NCI-H526 (cell line): Measurements from ENCODE around the gene SLC25A34.

Experiments used
- DNase-seq, 2 experiments: peaks; one replicate each; lab custom pipeline; 2025; lab: John Stamatoyannopoulos, UW

Gene SLC25A34

GRCh38 chr1:15714406-15715136, 21.5 kb upstream of the SLC25A34 start:
- DNase-seq, result no peak

DNA sequence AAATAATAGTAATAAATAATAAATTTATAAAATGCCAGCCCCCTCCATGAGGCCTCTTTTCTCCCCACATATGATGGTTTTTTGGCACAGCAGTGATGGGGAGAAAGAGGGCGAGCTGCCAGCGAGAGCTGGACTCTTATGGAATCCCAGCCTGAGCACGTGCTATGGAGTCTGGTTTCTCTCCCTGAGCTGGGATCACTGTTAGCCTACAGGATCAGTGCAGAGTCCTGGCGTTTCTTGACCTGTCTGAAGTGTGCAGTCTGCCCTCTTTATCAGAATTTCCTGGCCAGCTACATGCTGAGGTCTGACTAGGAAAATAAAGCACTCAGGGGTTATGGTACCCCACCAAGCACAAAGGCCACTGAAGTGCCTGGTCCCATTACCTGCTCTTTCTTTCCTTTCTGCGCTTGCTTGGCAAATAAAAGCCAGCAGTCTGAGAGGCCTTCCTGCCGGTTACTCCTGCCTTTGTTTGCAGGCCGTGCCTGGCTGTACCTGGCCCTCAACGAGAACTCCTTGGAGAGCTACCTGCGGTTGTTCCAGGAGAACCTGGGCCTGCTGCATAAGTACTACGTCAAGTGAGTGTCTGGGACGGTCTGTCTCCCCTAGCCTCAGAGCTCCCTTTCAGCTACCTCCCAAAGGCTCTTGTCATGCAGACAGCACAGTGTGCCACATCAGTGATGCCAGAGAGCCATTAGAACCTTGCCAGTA, 18.5 kb upstream of the SLC25A34 start:
- no peak for DNase-seq

DNA sequence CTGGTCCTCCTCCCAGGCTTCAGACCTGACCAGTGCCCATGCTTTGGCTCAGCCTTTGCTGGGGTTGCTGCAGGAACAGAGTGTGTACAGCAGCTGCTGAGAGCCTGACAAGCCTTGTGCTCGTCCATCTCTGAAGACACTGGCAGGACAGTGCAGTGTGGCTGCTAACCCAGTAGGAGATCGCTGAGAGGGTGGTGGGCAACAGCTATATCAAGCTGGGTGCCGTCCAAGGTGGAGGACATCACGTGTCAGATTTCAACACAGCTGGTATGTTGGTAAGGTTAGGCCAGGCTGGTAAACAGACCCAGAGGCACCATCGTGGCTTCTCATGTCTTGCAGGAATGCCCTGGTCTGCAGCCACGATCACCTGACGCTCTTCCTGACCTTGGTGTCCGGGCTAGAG, 17.9 kb upstream of the SLC25A34 start:
- DNase-seq, result no peak

DNA sequence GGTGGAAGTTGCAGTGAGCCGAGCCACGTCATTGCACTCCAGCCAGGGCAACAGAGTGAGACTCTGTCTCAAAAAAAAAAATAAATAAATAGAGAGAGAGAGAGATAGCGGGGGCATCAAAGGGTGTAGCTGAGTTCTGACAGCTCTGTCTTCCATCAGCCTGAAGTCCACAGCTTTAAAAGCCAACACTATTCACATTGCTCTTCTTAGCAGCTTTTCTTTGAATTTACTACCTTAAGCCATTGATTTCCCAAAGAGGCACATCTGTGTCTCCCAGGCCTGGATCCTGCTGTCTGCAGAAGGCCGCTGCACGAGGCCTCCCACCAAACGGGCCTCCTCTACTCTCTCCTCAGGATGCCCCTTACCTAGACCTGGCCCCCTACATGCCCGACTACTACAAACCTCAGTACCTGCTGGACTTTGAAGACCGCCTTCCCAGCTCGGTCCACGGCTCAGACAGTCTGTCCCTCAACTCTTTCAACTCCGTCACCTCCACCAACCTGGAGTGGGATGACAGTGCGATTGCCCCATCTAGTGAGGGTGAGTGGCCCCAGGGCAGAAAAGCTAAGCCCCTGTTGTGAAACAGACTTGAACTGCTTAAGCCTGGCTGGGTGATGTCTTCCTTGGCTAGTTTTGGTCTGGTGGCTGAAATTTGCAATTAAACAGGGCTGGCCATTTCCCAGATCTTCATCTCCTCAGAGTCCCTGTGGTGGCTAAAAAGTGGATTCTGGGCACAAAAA, 16.5 kb upstream of the SLC25A34 start:
- DNase-seq, result no peak

GRCh38 chr1:15720861-15721260, 15.2 kb upstream of the SLC25A34 start:
- DNase-seq, result no peak

- no peak for DNase-seq
These were observed 13.6 kb upstream of the SLC25A34 start for GRCh38 chr1:15722411-15722810.

GRCh38 chr1:15722836-15723532, 13.1 kb upstream of the SLC25A34 start:
- no peak for DNase-seq

- DNase-seq, result no peak
These were observed 12.3 kb upstream of the SLC25A34 start for GRCh38 chr1:15723631-15724246.

DNA sequence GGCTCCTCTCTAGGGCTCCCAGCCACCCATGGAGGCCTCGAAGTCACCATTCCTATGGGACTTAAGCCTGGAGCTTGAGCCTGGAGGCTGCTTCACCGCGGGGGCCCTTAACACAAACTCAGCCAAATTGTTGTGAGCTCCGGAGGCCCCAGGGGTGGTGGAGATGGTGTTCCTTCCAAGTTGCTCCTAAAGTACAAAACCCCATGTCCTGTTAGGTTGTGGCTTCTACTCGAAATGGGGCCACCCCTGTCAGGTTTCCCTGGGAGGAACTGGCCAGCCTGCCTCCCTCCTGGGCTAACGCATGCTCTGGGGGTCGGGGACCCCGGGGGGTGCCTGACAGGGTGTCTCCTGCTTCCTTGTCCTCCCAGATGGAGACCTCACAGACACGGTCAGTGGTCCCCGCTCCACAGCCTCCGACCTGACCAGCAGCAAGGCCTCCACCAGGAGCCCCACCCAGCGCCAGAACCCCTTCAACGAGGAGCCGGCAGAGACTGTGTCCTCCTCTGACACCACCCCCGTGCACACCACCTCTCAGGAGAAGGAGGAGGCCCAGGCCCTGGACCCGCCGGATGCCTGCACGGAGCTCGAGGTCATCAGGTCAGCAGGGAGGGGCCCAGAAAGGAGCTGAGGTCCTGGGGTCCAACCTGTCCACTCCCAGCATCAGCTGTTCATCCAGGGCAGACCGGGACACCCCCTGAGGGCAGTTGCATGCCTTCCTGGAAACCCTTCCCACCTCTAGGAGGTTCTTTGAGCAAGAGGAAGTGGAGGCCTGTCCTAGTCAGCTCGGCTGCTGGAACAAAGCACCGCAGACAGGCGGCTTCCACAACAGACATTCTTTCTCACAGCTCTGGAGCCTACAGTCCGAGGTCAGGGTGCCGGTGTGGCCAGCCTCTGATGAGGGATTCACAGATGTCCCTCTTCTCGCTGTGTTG, 10.8 kb upstream of the SLC25A34 start:
- no peak for DNase-seq

- no peak for DNase-seq
These were observed 9.6 kb upstream of the SLC25A34 start for GRCh38 chr1:15726508-15726907.

GRCh38 chr1:15727021-15727420, 9.0 kb upstream of the SLC25A34 start:
- DNase-seq, result no peak

- no peak for DNase-seq
These were observed 8.6 kb upstream of the SLC25A34 start for GRCh38 chr1:15727424-15727823.

- DNase-seq, result no peak
These were observed 8.1 kb upstream of the SLC25A34 start for GRCh38 chr1:15727866-15728534.

- no peak for DNase-seq
These were observed 7.0 kb upstream of the SLC25A34 start for GRCh38 chr1:15728937-15729657.

GRCh38 chr1:15730423-15730822, 5.6 kb upstream of the SLC25A34 start:
- no peak for DNase-seq

DNA sequence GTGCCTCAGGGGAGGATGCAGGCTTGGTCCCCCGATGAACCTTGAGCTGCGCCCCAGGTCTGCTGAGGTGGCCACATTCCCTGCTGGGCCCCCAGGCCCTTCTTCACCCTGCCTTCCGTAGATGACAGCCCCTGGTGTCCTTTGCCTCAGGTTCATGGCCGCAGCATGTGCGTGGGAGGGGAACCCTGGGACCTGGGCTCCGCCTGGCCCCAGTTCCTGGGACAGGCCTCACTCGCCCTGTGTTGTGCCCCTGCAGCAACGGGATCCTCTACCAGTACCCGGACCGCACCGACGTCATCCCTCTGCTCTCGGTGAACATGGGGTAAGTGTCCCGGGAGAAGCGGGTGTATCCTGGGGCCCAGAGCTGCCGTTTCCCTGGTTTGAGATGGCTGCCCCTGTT, 5.1 kb upstream of the SLC25A34 start:
- no peak for DNase-seq

DNA sequence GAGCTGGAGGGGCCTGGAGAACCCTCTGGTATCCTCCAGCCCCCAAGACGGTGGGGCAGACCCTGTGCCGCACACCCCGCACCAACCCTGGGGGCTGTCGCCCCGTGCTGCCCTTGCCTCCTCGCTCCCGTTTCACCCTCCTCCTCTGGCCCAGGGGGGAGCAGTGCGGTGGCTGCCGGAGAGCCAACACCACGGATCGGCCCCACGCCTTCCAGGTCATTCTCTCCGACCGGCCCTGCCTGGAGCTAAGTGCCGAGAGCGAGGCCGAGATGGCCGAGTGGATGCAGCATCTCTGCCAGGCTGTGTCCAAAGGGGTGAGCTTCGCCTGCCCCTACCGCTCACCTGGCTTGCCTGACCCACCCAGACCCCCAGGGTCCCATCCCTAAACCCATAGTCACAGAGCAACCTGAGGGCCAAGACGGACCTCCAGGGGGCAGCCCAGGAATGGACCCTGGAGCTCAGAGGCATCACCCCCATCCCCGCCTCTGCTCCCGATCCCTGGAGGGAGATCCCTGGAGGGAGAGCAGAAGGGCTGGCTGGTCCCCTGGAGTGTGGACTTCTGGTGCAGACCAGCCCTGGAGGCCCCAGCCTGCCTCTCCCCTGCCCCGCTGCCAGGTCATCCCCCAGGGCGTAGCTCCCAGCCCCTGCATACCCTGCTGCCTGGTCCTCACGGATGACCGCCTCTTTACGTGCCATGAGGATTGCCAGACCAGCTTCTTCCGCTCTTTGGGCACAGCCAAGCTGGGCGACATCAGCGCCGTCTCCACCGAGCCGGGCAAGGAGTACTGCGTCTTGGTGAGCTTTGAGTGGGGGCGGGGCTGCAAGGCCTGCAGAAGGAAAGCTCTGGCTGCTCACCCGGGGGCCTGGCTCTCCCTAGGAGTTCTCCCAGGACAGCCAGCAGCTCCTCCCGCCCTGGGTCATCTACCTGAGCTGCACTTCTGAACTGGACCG, 4.0 kb upstream of the SLC25A34 start:
- DNase-seq, result no peak

DNA sequence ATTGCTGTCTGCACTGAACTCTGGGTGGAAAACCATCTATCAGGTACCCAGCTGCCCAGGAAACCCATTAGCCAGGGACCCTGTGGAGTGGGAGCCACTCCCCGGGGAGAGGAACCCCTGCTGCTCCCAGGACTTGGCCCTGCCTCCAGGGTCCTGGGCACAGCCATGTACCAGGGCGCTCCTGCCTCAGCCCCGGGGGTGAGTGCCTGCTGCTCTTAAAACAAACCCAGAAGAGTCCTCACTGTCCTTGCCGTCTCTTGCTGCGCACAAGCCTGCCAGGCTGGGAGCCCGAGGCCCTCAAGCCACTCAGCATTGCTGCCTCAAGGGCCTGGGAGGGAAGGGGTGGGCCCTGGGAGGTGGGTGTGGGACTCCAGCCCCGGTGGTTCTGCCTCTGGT, 3.4 kb upstream of the SLC25A34 start:
- DNase-seq, result no peak
